OCI-LY1 (cell line): ENCODE measurements around the gene CD164L2.
"Not testable (repeated sequence)": the region's sequence is repeated elsewhere in the genome, so short reads cannot be mapped to it uniquely, and the experiment has no call there.

Source experiments
- H2AFZ ChIP-seq: fragments of 200-600 bp; sonication (generic), shearing (Covaris generic); 2 replicates; pipeline ENCODE4 v1.6.0; 2014; ENCODE audit warnings: antibody characterized with exemption, mild to moderate bottlenecking, low read length
- H3F3A ChIP-seq: fragments of 200-600 bp; sonication (generic), shearing (Covaris generic); 2 replicates; pipeline ENCODE4 v1.6.0; 2014; ENCODE audit warnings: mild to moderate bottlenecking, antibody characterized with exemption, low read length, moderate library complexity; ENCODE audit not compliant: insufficient read depth
- H3K27ac ChIP-seq: fragments of 200-600 bp; sonication (generic); 2 replicates; pipeline ENCODE4 v1.5.1; 2014; ENCODE audit warnings: low read length, mixed run types, mild to moderate bottlenecking, low read depth; ENCODE audit not compliant: poor library complexity, severe bottlenecking
- H3K27me3 ChIP-seq: fragments of 200-600 bp; sonication (generic); 2 replicates; pipeline ENCODE4 v1.6.0; 2014; ENCODE audit warnings: antibody characterized with exemption, mild to moderate bottlenecking, low read length, moderate library complexity; ENCODE audit not compliant: insufficient read depth
- H3K36me3 ChIP-seq: fragments of 200-600 bp; sonication (generic); 2 replicates; pipeline ENCODE4 v1.6.1; 2014; ENCODE audit warnings: mild to moderate bottlenecking, antibody characterized with exemption, low read length, moderate library complexity, mixed read lengths; ENCODE audit not compliant: insufficient read depth
- H3K4me1 ChIP-seq: fragments of 200-600 bp; sonication (generic); 2 replicates; pipeline ENCODE4 v1.5.1; 2014; ENCODE audit warnings: mild to moderate bottlenecking, low read length, moderate library complexity; ENCODE audit not compliant: insufficient read depth, severe bottlenecking
- H3K4me2 ChIP-seq: fragments of 200-600 bp; sonication (generic), shearing (Covaris generic); 2 replicates; pipeline ENCODE4 v1.6.1; 2014; ENCODE audit warnings: low read length
- H3K4me3 ChIP-seq: fragments of 200-600 bp; sonication (generic); 2 replicates; pipeline ENCODE4 v1.5.1; 2014; ENCODE audit warnings: low read length, low read depth, mild to moderate bottlenecking, mixed read lengths; ENCODE audit not compliant: poor library complexity, severe bottlenecking
- H3K79me2 ChIP-seq: fragments of 200-600 bp; shearing (Covaris generic); 2 replicates; pipeline ENCODE4 v1.6.1; 2016; ENCODE audit warnings: mixed run types, low read length, mixed read lengths; ENCODE audit not compliant: insufficient read depth
- H3K9ac ChIP-seq: fragments of 200-600 bp; sonication (generic), shearing (Covaris generic); 2 replicates; pipeline ENCODE4 v1.6.1; 2014; ENCODE audit warnings: mild to moderate bottlenecking, low read length, mixed read lengths
- H3K9me2 ChIP-seq: fragments of 200-600 bp; sonication (generic), shearing (Covaris generic); 2 replicates; pipeline ENCODE4 v1.6.1; 2014; ENCODE audit warnings: low read depth, mild to moderate bottlenecking, low read length, mixed read lengths
- H3K9me3 ChIP-seq: fragments of 200-600 bp; shearing (Covaris generic); 2 replicates; pipeline ENCODE4 v1.6.1; 2014; ENCODE audit warnings: low read length, mixed read lengths
- H4K20me1 ChIP-seq: fragments of 200-600 bp; sonication (generic), shearing (Covaris generic); 2 replicates; pipeline ENCODE4 v1.6.0; 2016; ENCODE audit warnings: mild to moderate bottlenecking, low read length; ENCODE audit not compliant: insufficient read depth
- CTCF ChIP-seq: fragments of 200-600 bp; sonication (generic), shearing (Covaris generic); IDR thresholded peaks from 2 replicates; pipeline ENCODE4 v1.5.1; 2017; ENCODE audit warnings: mild to moderate bottlenecking, antibody characterized with exemption, low read length, moderate library complexity, mixed read lengths
- EZH2 ChIP-seq: fragments of 200-600 bp; sonication (generic), shearing (Covaris generic); IDR thresholded peaks from 2 replicates; pipeline ENCODE4 v1.8.0; 2017; ENCODE audit warnings: borderline replicate concordance, mixed run types, mild to moderate bottlenecking, antibody characterized with exemption, low read length, moderate library complexity, mixed read lengths

Gene CD164L2

GRCh38 chr1:27406362-27406680 is 23.2 kb upstream of the CD164L2 start:
- Histone ChIP-seq H4K20me1 (no peaks in the 10 kb centered on the region), H3K9me3 (no peaks in the 10 kb centered on the region), H3K4me2 (no peak overlapping the region), H3K27me3 (no peaks in the 10 kb centered on the region), H3K4me1 (peaks cover 62% of the 10 kb centered on the region), H3K4me3 (no peak overlapping the region), H3K79me2 (no peaks in the 10 kb centered on the region), H2AFZ (no peak overlapping the region), H3K36me3 (peaks cover 60% of the 10 kb centered on the region), H3K9ac (no peak overlapping the region; the same call in 1 of the 2 replicates), H3F3A (no peaks in the 10 kb centered on the region; the same call in 1 of the 2 replicates), H3K9me2 (no peaks in the 10 kb centered on the region), H3K27ac (peak overlapping the region; percentile 94)
- TF ChIP-seq EZH2 (no peak), CTCF (no peak)

- Histone ChIP-seq H3K36me3 (peaks cover 55% of the 10 kb centered on the region), H3K27ac (peak overlapping the region; percentile 94), H3K4me1 (peaks cover 62% of the 10 kb centered on the region)
- not testable (repeated sequence) for H3K9me3 ChIP-seq, H3K9ac ChIP-seq, H3K79me2 ChIP-seq, H4K20me1 ChIP-seq, H3F3A ChIP-seq, H3K27me3 ChIP-seq, H2AFZ ChIP-seq, H3K9me2 ChIP-seq, H3K4me2 ChIP-seq, H3K4me3 ChIP-seq
These were observed 22.6 kb upstream of the CD164L2 start for GRCh38 chr1:27405598-27406361.

GRCh38 chr1:27405074-27405473 is 21.9 kb upstream of the CD164L2 start:
- Histone ChIP-seq H3K4me1 (peaks cover 62% of the 10 kb centered on the region), H3K36me3 (peaks cover 48% of the 10 kb centered on the region), H2AFZ (no peak overlapping the region), H3K9me3 (no peaks in the 10 kb centered on the region), H3K27ac (peak overlapping the region; percentile 94), H3K9ac (no peak overlapping the region; the same call in 1 of the 2 replicates), H3K79me2 (no peaks in the 10 kb centered on the region), H4K20me1 (no peaks in the 10 kb centered on the region), H3F3A (no peaks in the 10 kb centered on the region), H3K4me2 (no peak overlapping the region), H3K27me3 (no peaks in the 10 kb centered on the region), H3K4me3 (no peak overlapping the region), H3K9me2 (no peaks in the 10 kb centered on the region)
- TF ChIP-seq EZH2 (no peak), CTCF (no peak)

- Histone ChIP-seq H3K9ac (peak overlapping the region; percentile 52), H2AFZ (no peak overlapping the region), H3K27me3 (no peaks in the 10 kb centered on the region), H3K4me1 (peaks cover 62% of the 10 kb centered on the region), H3K9me2 (no peaks in the 10 kb centered on the region), H3K4me3 (peak overlapping the region; percentile 28), H4K20me1 (no peaks in the 10 kb centered on the region), H3K27ac (peak overlapping the region; percentile 94), H3K79me2 (no peaks in the 10 kb centered on the region), H3K9me3 (no peaks in the 10 kb centered on the region), H3K36me3 (peaks cover 39% of the 10 kb centered on the region), H3F3A (no peaks in the 10 kb centered on the region), H3K4me2 (peak overlapping the region; percentile 65)
- TF ChIP-seq EZH2 (no peak), CTCF (no peak)
These were observed 20.8 kb upstream of the CD164L2 start for GRCh38 chr1:27403931-27404330.
